EL (cell line): Measurements from ENCODE around the gene PLEKHM1.
A peak's percentile ranks its signal among the peaks of the same experiment; 100 is the strongest.

ENCODE experiments used
- DNase-seq: peaks from one replicate; pipeline ENCODE4 v3.0.0-alpha.2; 2016

Gene PLEKHM1

GRCh38 chr17:45440161-45440778, 50.3 kb downstream of the PLEKHM1 start:
- no peak for DNase-seq

- no peak for DNase-seq
These were observed 51.5 kb downstream of the PLEKHM1 start for GRCh38 chr17:45438931-45439610.

GRCh38 chr17:45437465-45438283, 52.8 kb downstream of the PLEKHM1 start:
- no peak for DNase-seq

- DNase-seq, result no peak
These were observed 53.7 kb downstream of the PLEKHM1 start for GRCh38 chr17:45436625-45437464.

GRCh38 chr17:45436161-45436560, 54.4 kb downstream of the PLEKHM1 start:
- DNase-seq, result no peak

GRCh38 chr17:45435481-45435880, 55.0 kb downstream of the PLEKHM1 start:
- DNase-seq, result no peak

- DNase-seq, result no peak
These were observed 57.4 kb downstream of the PLEKHM1 start for GRCh38 chr17:45433159-45433535.

- peak; percentile 46 for DNase-seq
These were observed 57.9 kb downstream of the PLEKHM1 start, which contains the start of gene ARHGAP27 for GRCh38 chr17:45432405-45433158. ARHGAP27 (minus strand) TSS chr17:45432870; CDS start chr17:45430279, 2,591 bp downstream.

GRCh38 chr17:45431531-45432404, 58.8 kb downstream of the PLEKHM1 start:
- DNase-seq, result peak; percentile 77

- no peak for DNase-seq
These were observed 59.6 kb downstream of the PLEKHM1 start for GRCh38 chr17:45430738-45431530.

GRCh38 chr17:45430006-45430737, 60.3 kb downstream of the PLEKHM1 start:
- DNase-seq, result no peak

- no peak for DNase-seq
These were observed 61.0 kb downstream of the PLEKHM1 start for GRCh38 chr17:45429339-45430005.

- DNase-seq, result no peak
These were observed 61.6 kb downstream of the PLEKHM1 start for GRCh38 chr17:45428931-45429338.

- DNase-seq, result peak; percentile 72
These were observed 62.4 kb downstream of the PLEKHM1 start for GRCh38 chr17:45428050-45428617.

GRCh38 chr17:45427181-45427835, 63.2 kb downstream of the PLEKHM1 start:
- DNase-seq, result no peak

- no peak for DNase-seq
These were observed 64.0 kb downstream of the PLEKHM1 start for GRCh38 chr17:45426561-45426960.

GRCh38 chr17:45425984-45426413, 64.5 kb downstream of the PLEKHM1 start:
- no peak for DNase-seq
